Cerebellar nuclear complex (tissue), 1 donor: ENCODE results near the gene OR1F1.
"Not testable (repeated sequence)": the region's sequence is repeated elsewhere in the genome, so short reads cannot be mapped to it uniquely, and the experiment has no call there.

ENCODE experiments used
- DNase-seq, 2 experiments: peaks; one replicate each; lab custom pipeline; 2025; lab: John Stamatoyannopoulos, UW

Gene OR1F1

DNA sequence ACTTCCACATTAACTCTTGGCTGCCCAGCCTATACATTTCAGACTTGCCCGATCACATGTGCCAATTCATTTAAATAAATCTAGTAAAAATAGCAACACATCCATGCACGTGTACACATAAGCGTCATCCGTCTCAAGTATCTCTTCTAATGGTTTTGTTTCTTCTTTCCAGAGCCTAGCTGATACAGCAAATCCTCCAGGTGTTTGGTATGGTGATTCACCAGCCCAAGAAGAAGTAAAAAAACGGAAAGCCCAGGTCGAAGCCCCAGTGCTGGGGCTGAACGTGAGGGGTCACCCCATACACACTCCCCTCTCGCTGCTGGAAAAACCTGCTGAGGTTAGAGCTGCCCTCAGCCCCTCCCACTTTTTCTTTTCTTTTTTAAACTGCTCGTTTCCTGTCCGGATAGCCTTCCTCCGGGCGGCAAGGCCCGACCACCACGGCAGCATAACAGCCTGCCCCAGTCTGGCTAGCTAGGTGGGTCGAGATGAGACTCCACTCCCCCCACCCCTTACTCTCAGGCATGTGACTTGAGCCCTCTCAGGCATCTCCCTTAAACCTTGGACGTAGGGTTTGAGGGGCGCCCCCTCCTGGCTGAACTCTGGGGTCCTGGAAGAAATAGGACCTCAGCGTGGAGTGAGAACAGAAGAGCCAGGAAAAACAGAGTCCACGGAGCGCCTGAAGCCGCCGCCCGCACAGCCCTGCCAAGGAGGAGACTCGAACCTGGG, 13.9 kb upstream of the OR1F1 start:
- DNase-seq: no peak

DNA sequence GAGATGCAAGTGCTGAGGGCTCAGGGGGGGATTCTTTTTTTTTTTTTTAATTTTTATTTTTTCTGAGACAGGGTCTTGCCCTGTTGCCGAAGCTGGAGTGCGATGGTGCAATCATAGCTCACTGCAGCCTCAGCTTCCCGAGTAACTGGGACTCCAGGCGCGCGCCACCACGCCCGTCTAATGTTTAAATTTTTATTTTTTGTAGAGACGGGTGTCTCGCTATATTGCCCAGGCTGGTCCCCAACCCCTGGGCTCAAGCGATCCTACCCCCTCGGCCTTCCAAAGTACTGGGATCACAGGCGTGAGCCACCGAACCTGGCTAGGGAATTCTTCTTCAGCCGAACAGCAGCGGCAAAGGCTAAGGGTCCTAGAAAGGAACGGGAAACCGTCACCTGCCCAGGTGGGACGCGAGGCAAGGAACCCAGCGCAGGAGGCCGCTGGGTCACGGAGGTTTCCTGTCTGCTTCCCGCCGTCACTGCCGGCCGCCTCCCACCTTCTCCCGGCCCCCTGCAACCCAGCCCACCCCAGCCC, 13.3 kb upstream of the OR1F1 start:
- no peak for DNase-seq

DNA sequence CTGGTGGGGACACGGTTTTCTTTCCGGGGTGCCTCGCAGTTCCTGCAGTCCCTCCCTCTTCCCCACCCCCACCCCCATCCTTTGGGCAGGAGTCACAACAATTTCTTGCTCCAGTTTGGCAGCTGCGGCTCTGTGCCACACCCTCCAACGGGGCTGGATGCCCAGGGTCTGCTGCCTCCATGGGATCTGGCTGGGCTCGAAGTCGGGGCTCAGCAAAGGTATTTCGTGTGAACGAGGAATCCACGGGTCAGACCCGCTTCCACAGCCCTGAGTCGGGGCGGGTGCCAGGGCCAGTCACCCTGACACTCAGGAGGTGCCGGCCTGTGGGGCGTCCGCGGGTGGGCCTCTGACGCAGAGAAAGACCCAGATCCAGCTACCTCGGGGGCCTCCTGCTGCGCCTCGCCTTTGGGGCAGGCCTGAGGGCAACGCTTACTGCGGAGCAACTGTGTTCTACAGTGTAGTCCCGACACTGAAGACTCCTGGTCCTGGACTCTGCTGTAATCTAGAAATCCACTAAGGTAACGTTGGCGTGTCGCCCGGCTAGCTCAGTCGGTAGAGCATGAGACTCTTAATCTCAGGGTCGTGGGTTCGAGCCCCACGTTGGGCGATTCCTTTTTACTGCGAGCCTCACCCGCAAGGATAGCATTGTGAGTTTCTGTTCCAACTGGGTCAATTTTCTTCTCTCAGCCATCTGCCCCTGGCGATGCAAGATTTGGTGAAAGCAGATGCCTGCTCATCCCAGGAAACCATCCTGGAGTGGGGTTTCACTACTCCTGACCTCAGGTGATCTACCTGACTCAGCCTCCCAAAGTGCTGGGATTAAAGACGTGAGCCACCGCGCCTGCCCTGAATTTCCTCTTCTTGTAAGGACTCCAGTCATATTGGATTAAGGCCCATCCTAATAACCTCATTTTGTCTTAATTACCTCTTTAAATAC, 12.6 kb upstream of the OR1F1 start:
- no peak for DNase-seq

DNA sequence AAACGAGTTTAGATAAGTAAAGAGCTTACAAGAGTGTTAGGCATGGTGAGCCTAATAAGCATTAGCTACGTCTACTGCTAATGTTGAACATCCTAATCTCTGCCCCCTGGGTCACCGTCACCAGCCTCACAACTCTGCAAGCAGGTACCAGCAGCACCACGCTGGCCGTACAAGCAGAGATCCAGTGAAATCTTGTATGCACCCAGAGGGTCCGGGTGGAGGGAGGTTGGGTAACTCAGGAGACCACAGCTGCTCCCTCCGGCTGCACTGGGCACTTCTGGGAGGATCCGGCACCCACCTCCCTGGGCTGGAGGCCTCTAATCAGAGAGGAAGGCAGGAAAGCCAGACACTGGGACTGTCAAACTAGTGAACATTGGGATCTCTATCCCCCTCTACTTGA, 8.4 kb upstream of the OR1F1 start:
- DNase-seq: no peak

DNA sequence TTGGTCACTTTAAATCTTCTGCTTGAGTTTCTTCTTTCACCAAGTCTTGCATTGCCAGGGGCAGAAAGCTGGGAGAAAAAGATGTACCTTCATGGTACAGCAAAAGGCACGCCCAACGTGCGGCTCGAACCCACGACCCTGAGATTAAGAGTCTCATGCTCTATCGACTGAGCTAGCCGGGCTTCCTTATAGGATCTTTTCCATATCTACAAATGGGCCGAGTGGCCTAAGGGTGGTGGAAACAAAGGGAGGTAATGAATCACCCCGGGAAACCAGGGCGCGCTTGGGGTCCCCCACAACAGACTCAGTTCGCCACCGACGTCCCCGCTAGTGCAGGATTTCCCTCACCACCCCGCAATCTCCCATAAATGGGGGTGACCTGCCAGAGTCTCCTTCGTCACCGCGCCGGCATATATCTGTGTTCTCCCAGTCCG, 7.5 kb upstream of the OR1F1 start:
- no peak for DNase-seq

DNA sequence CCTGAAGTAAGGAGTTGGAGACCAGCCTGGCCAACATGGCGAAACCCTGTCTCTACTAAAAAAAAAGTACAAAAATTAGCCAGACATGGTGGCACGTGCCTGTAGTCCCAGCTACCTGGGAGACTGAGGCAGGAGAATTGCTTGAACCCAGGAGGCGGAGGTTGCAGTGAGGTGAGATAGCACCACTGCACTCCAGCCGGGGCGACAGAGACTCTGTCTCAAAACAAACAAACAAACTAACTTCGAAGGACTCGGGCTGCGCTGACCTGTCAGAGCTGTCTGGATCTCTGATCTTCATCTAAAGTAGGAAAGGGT, 5.8 kb upstream of the OR1F1 start:
- DNase-seq: not testable (repeated sequence)

DNA sequence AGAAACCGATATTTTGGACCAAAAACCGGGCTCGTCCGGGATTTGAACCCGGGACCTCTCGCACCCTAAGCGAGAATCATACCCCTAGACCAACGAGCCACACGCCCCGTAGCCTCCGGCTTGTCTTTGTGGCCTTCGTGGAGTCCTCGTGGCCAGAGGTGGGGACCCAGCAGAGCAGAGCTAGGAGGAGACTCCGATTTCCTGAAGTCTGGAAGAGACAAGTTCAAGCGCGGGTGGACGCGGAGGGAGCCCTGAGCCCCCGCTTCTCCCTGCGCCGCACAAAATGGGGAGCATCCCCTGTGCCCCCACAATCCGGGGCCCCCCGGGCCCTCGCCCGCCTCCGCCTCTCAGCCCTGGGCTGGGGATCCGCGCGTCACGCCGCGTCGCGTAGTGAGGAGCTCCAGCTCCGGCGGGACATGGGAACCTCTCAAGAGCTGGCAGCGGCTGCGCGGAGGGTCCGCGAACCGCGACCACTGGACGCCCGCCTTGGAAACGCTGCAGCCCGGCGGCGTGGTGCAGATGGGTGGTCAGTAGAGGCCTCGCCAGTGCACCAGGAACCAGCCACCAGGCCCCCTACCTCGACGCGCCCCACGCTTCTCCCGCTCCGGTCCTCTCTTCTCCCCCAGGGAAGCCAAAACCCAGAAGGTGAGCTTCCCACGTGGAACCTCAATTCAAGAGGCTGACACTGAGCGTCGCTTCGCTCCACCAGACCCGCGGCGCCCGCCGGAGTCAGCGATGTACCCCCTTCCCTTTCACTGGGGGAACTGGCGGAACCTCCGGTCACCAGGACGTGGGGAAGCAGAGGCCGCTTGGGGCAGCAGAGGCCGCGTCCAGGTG, 5.2 kb upstream of the OR1F1 start:
- no peak for DNase-seq

DNA sequence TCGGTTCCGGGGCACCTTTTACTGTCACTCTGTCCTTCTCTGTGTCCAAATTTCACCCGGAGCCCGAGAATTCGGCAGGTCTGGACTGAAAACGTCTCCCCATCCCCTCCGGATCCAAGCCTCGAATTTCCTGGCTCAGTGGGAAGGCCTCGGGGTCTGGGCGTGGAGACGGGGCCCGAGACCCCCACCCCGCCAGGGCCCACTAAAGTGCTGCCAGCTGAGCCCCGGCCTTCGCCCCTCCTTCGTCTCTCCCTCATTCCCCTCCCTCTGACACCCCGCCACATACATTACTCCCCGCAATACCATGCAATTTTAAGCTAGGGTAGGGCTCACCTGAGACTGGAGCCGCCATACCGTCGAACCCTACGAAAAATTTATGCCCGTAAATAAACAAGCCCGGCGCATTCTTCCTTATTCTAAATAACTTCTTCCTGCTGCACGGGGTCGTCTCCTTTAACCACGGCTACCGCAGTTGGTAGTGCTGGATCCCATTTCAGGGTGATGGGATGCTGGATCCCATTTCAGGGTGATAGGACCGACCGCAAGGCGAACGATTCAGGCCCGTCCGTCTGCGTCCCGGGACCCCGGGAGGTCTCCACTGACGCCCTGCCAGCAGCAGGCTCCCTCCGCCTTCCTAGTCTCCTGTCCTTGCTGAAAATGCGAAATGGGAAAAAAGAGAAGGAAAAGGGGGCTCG, 4.4 kb upstream of the OR1F1 start:
- DNase-seq: no peak

DNA sequence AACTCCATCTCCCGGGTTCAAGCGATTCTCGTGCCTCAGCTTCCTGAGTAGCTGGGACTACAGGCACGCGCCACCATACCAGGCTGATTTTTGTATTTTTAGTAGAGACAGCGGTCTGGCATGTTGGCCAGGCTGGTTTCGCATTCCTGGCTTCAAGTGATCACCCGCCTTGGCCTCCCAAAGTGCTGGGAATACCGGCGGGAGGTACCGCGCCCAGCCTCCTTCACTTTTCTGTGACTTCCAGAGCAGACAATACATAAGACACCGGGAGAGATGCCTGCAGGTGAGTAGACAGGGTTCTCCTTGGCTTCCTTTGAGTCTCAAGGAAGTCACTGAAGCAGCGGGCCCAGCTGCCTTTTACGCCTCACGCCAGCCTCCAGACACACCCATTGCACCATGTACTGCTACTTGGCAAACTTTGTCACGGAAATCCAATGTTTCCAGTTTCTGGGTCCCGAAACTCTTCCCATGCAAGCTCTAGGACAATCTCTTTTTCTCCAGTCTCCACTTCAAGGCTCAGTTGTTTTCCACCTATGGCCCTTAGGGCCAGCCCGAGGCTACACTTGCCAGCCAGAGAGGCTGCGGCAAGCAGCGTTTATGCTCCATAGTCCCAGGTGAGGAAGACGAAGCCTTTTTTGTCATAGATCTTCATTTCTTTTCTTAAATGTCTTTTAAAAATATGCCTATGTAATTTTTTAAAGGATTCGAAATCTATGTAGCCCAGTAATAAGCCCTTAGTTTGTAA, 886 bp upstream of the OR1F1 start:
- no peak for DNase-seq

DNA sequence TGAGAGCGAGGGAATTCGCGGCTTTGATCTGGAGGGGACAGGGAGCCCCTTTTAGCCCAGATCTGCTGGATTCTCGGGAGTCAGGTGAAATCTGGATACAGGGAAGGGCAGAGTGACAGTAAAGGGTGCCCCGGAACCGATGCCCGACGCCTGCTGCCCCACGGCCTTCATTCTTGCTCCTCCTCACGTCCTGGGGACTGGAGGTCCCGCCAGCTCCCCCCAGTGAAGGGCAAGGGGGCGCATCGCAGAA, 596 bp downstream of the OR1F1 start:
- no peak for DNase-seq

DNA sequence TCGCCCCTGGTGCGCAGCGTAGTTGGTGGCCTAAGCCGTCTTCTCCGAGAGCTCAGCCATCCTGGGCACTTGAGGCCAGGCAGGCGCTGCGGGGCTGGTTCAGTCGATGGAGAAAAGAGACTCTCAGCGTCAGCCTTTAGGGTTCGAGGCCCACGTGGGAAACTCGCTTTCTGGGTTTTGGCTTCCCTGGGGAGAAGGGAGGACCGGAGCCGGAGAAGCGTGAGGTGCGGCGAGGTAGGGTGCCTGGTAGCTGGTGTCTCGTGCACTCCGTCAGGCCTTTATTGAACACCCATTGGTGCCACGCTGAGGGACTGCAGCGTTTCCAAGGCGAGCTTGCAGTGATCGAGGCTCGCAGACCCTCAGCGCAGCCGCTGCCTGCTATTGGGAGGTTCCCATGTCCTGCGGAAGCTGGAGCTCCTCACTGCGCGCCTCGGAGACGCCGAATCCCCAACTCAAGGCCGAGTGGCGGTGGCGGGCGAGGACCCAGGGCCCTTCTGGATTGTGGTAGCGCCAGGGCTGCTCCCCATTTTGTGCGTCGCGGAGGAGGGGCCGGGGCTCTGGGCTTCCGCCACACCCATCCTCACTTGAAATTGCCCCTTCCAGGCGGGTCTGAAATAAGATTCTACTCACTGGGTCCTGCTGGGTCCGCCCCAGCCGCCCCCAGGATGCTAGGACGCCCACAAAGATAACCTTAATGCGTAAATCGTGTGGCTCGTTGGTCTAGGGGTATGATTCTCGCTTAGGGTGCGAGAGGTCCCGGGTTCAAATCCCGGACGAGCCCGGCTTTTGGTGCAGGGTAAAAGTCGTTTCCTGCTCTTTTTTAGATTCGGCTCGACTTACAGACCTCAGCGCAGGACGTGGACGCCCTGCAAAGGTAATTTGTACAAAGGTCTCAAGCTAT, 1.2 kb downstream of the OR1F1 start:
- DNase-seq: no peak

DNA sequence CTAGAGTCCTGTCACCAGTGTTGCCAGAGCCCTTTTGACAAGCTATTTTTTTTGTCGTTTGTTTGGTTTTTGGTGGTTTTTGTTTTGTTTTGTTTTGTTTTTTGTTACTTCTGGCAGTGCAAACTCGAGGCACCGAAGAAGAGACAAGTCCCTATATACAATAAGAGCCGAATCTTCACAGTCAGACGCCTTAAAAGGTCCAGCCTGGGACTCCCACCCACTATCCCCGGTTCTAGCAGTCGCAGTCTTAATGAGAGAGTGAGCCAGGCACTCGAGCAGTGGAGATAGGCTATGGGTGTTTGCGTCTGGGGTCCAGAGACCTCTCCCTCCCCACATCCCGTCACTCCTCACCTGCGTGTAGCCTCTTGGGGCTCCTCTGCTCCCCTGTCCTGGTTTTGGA, 1.9 kb downstream of the OR1F1 start:
- DNase-seq: no peak

DNA sequence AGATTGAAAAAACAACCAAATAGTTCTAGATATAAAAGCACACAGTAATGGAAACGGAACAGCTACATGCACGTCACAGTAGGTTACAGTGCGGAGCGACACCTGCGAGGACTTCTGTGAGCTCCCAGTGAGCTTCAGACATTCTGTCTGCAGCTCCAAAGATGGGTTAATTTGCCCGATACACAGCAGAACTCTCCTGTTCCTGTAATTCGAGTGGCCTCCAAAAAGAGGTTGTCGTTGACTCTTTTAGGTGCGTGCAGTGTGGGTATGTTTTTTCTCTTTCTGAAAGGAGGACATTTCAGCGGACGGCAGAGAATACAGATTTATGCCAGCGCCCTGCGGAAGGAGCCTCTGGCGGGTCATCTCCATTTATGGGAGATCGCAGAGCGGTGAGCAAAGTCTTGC, 2.9 kb downstream of the OR1F1 start:
- DNase-seq: no peak

DNA sequence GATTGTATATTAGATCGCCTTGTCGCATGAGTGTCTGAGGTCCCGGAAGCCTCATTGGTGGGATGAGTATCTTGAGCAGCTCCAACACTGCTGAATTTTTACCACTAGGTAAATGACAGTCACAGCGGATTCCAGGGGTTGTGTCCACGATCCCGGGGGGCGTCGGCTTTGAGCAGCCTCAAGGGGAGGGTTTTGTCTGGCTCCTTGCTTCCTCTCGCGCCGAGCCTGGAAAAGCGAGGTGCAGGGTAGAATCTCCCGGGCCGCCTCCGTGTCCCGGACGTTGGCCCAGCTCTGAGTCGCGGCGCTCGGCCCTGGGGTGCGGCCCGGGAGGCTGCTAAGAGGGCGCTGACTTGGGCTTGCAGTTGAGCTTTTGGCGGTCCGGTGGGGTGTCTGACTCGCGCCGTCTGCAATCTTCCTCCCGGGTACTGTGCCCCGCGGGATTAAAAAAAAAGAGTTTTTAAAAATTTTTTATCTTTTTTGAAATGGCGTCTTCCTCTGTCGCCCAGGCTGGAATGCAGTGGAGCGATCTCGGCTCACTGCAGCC, 4.5 kb downstream of the OR1F1 start:
- DNase-seq: no peak

DNA sequence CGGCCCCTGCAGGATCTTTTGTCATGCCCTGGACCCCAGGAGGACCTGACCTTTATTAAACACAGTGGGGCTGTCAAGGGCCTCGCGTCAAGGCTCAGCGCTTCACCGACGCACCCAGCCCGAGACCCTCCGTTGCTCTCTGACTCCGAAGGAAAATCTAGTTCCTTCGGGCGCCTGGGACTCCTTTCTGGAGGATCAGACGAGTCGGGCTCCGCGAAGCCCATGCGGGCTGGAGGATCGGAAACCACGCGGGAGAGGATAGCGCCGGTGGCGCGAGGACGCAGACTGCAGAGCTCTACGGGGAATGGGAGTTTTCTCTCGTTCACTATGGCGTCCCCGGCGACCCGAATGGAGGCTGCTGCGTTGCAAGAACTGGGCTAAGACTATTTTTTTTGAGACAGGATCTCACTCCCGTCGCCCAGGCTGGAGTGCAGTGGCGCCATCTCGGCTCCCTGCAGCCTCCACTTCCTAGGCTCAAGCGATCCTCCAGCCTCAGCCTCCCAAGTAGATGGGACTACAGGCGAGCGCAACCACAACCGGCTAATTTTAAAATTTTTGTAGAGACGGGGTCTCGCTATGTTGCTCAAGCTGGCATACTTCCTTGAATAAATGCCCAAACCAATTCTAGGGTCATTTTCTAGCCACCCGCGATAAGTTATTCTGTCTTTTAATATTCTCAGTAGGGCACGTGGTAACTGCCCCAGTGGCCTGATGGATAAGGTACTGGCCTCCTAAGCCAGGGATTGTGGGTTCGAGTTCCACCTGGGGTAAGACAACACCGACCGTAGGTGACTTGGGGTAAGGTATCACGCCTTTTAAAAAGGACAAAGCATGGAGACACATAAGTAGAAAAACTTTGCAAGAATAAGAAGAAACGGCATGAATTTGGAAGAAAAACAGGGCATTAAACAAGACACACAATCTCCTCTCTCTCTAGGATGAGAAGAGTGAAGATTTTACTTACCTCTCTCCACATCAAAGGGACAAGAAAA, 5.5 kb downstream of the OR1F1 start:
- DNase-seq: no peak

DNA sequence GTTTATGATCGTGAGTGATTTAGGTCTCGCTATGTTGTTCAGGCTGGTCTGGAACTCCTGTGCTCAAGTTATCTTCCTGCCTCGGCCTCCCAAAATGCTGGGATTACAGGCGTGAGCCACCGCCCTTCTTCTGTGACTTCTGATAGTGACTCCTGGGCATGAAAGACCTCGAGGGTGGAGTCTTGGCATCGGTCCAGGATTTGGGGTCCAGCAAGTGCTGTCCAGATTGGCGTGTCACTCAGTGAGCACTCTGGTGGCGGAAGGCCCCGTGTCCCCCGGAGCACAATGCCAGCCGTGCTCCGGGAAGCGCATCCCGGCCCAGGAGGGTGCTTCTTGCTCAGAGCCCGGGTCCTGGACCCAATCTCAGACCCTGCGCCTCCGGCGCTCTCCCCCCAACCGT, 6.8 kb downstream of the OR1F1 start:
- no peak for DNase-seq

DNA sequence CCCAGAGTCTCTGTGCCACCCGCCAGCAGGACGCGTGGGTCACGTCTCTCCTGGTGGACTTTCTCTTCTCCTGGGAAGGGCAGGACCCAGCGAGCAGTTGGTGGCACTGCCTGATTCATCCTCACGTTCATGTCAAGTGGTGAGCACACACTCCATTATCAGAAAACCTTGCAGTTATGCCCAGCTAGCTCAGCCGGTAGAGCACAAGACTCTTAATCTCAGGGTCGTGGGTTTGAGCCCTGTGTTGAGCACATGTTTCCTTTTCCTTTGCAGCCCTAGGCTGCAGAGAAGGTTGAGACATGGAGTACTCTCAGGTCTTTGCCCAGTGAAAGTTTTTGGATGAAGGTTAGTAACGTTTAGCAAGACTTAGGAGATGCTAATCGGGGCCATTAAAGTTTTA, 8.0 kb downstream of the OR1F1 start:
- no peak for DNase-seq

DNA sequence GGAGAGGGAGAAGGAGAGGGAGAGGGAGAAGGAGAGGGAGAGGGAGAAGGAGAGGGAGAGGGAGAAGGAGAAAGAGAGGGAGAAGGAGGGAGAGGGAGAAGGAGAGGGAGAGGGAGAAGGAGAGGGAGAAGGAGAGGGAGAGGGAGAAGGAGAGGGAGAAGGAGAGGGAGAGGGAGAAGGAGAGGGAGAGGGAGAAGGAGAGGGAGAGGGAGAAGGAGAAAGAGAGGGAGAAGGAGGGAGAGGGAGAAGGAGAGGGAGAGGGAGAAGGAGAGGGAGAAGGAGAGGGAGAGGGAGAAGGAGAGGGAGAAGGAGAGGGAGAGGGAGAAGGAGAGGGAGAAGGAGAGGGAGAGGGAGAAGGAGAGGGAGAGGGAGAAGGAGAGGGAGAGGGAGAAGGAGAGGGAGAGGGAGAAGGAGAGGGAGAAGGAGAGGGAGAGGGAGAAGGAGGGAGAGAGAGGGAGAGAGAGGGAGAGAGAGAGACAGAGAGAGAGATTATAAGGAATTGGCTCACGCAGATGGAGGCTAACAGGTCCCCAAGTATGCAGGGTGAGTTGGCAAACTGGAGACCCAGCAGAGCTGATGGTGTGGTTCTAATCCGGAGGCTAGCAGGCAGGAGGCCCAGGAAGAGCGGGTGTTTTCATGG, 9.8 kb downstream of the OR1F1 start:
- DNase-seq: not testable (repeated sequence)
